AG08396 (cell line): Measurements from ENCODE around the gene SEMA6D.

Experiments used
- DNase-seq: peaks from one replicate; pipeline ENCODE4 v3.0.0; 2012; ENCODE audit warnings: low spot score, mixed read lengths

SEMA6D gene

DNA sequence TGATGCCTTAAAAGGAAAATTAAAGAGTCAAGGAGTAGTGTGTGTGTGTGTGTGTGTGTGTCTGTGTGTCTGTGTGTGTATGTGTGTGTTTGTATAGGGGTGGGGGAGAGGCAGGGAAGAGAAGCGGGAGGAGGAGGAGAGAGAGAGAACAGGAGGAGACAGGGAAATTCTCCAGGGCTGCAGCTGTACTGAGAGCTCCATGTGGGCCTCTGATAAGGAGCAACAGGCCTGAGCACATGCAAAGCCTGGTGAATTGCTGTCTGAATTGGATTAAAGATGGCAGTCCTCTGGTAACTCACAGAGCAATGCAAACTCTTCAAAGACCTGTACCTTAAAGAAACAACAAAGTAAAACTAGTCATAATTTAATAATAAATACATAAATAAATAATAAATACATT lies 70.6 kb downstream of the SEMA6D start:
- no peak for DNase-seq

DNA sequence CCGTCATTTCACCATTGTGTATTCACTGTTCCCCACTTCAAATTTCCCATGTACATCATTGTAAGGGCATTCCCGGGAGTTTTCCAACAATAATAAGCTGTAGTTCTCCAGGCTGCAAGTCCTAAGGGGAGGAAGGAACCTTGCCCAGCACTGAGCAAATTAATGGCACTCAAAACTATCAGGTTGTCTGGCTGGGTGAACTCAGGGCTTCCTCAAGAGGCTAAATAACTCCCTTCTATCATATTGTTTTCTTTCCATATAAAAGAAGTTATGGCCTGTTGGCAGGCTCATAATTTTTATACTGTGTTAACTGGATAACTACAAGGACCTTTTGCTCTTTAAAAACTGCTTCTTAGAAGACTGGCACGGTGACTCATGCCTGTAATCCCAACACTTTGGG lies 71.4 kb downstream of the SEMA6D start:
- DNase-seq, result no peak

DNA sequence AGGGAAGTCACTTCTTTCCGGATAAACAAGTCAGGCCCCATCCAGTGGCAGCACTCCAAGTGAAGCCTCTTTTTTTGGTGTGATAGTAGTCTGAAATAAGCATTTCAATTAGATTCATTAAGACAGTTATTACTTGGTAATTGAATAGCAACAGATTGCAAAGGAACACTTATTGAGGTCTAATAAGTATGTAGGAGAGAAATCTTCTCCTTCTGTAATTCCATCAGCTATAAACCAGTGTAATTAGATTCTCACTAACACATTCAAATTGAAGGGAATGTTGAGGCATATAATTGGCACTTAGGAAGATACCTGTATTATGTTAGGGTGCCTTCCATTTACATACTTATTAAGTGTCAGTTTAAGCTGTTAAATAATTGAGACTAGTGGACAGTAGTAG lies 73.9 kb downstream of the SEMA6D start:
- no peak for DNase-seq

GRCh38 chr15:47792231-47792630 lies 74.9 kb downstream of the SEMA6D start:
- DNase-seq, result no peak

GRCh38 chr15:47794252-47794914 lies 77.1 kb downstream of the SEMA6D start:
- no peak for DNase-seq

DNA sequence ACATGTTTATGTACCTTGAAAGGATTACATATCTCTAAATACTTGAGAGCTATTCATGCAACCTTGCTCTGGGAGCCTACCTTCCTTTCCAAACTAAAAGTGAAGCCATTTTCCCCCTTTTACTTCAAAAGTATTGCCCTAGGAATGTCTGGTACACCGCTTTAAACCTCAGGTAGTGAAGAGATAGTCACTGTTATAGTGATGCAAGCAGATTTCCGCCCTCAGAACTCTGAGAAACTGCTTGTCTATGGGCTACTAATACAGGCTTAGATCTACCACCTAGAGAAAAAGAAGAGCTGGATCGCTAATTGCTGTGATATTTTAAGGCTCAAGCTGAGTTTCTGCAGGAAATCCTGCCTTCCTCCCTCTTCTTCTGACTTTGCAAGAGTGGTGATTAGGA lies 78.6 kb downstream of the SEMA6D start:
- DNase-seq, result no peak

DNA sequence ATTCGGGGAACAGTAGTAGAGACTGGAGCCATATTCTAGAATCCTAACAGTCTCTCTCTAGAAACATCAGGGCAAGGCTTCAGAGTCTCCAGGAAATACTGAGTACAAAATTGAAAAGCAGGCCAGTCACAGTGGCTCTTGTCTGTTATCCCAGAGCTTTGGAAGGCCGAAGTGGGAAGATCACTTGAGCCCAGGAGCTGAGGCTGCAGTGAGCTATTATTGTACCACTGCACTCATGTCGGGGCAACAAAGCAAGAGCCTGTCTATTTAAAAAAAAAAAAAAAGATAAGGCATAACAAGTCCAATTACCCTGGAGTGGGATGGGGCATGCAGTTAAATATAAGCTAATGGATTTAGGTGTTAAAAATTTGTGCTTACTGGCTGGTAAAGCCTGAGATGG lies 79.0 kb downstream of the SEMA6D start:
- no peak for DNase-seq

GRCh38 chr15:47796830-47797229 lies 79.5 kb downstream of the SEMA6D start:
- DNase-seq, result no peak

- no peak for DNase-seq
These were observed 84.2 kb downstream of the SEMA6D start for GRCh38 chr15:47801522-47801921.

GRCh38 chr15:47802216-47802615 lies 84.9 kb downstream of the SEMA6D start:
- no peak for DNase-seq

DNA sequence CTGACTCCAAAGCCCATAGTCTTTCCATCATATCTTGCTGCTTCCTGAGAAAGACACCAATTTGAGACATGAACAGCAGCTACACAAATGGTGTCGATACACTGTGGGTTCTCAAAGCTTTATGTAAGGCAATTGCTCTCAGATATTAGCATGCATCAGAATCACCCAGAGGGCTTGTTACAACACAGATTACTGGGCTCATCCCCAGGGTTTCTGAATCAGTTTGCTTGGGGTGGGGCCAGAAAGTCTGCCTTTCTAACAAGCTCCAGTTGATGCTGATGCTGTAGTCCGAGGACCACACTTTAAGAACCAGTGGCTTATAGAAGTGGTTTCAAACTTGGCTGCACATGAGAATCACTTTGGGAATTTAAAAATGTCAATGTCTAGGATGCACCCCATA lies 86.5 kb downstream of the SEMA6D start:
- DNase-seq, result no peak

DNA sequence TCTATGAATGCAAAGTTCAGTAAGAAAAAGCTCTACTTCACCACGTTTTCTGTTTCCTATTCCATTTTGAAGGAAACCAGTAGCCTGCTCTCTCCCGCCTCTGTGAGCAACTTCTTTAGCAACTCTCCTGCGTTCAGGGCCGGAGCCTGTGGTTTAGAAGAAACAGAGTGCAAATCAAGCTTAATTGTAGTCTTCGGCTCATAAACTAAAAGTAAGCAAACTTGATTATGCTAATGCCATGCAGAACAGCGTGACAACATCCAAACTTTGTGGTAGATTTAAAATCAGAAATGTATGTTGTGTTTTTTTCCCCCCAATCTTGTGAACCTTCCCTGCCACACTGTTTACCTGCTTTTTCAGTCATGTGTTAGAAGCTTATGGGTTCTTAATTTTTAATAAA lies 87.4 kb downstream of the SEMA6D start:
- no peak for DNase-seq

DNA sequence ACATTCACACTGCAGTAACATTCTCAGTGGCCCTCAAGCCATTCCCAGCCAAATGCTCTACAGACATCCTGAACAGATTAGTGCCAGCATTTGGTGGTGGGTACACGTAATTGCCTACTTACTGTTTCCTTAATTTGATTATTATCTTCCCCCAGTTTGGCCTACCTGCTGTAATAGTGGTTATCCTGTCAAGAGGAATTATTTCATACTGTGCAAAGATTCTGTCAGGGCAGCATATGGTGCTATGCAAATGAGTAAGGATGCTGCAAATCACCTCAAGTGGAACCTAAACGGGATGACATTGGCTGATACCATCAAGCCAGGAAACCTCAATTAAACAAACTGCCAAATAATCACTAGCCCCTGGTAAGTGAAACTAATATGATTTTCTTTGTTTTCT lies 88.7 kb downstream of the SEMA6D start:
- DNase-seq, result no peak

- no peak for DNase-seq
These were observed 93.9 kb downstream of the SEMA6D start for GRCh38 chr15:47811172-47811571.

GRCh38 chr15:47812470-47812999 lies 95.2 kb downstream of the SEMA6D start:
- no peak for DNase-seq

DNA sequence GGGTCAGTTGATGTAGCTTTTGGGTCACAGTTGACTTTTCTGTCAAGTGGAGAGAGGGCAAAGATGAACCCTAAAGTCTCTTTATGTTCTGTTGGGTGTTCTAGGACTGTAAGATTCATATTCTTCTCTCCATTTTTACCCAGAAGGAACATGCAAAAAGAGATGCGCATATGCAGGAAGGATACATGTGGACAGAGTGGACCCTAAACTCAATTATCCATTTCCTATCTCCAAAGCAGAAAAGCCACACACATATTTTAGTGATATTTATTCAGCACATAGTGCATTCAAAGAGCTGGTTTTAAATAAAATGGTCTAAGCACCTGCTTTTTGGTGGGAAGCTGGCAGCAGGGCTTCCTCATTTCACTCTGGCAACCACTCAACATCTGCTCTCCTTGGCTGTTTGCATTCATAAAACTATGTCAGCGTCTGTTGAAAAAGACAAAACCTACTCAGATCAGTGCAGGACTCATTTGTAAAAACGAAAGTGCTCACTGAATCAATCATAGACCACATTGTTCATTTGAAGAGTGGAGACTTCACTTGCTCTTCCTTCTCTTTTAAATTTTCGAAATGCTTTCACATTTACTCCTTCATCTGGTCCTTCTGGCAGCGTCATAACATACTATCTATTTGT lies 96.6 kb downstream of the SEMA6D start:
- DNase-seq, result no peak

DNA sequence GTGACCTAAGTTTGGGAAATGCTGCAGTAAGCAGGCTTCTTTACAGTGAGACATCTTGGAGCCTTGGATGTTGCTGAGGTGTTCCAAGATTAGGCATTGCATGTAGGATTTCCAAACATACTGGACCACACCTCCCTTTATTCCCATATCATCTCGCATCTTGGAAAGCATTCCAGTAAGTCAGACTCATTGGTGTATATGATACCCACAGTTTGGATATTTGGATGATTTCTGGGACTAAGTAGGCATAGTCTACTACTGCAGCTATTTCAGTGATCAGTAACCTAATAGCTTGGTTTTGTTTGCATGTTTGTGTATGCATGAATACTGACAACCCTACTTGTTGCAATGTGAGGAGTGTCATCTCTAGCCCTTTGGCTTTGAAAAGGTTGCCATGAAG lies 97.3 kb downstream of the SEMA6D start:
- DNase-seq, result no peak

GRCh38 chr15:47817969-47818548 lies 100.8 kb downstream of the SEMA6D start:
- DNase-seq, result no peak

GRCh38 chr15:47819158-47819557 lies 101.9 kb downstream of the SEMA6D start:
- no peak for DNase-seq

- no peak for DNase-seq
These were observed 102.9 kb downstream of the SEMA6D start for GRCh38 chr15:47820057-47820746.

- DNase-seq, result peak; percentile 23
These were observed 103.5 kb downstream of the SEMA6D start for GRCh38 chr15:47820747-47821319.

- no peak for DNase-seq
These were observed 104.7 kb downstream of the SEMA6D start for GRCh38 chr15:47822048-47822447.
